ENCODE results near the gene NPR1. TPM values are rescaled to one million over a fixed set of nuclear protein-coding genes. Genes with fewer than 3 reads are reported as not detected.
"Not testable (repeated sequence)": the region's sequence is repeated elsewhere in the genome, so short reads cannot be mapped to it uniquely, and the experiment has no call there.

NPR1 gene
- total RNA-seq, 1 donor from 2014 or later = 13.0 TPM

DNA sequence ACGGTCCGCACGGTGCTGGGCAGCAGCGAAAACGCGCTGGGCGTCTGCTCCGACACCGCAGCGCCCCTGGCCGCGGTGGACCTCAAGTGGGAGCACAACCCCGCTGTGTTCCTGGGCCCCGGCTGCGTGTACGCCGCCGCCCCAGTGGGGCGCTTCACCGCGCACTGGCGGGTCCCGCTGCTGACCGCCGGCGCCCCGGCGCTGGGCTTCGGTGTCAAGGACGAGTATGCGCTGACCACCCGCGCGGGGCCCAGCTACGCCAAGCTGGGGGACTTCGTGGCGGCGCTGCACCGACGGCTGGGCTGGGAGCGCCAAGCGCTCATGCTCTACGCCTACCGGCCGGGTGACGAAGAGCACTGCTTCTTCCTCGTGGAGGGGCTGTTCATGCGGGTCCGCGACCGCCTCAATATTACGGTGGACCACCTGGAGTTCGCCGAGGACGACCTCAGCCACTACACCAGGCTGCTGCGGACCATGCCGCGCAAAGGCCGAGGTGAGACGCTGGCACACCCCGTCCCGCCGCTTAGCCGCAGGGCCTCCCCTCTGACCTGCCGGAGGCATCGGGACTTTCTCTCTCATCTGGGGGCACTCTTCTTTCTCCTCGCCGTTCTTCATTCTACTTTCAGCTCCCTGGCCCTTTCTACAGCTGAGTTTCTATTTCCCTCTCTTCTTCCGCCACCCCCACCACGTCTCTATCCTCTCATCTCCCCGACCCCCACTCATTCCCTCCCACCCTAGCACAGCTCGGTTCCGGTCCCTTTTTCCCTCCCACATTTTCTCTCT lies 1.0 kb downstream of the NPR1 start:
- DNase-seq (ENCODE audit: extremely low read depth, low read depth, low spot score) = no peak

DNA sequence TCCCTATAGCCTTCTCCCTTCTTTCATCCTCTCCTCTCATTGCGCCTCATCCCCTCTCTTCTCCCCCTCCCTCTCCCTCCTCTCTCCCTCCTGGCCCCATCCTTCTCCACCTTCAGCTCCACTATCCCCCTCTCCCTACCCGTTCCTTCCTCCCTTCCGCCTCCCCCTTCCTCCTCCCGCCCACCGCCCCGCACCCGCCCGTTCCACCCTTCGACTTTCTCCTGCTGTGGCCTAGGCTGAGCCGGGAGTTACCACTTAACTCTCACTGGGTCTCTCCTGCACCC lies 1.6 kb downstream of the NPR1 start:
- DNase-seq (ENCODE audit: extremely low read depth, low read depth, low spot score) = no peak

GRCh38 chr1:153682730-153683129 lies 4.2 kb downstream of the NPR1 start:
- DNase-seq (ENCODE audit: extremely low read depth, low read depth, low spot score) = no peak

GRCh38 chr1:153683854-153684253 lies 5.4 kb downstream of the NPR1 start:
- DNase-seq (ENCODE audit: extremely low read depth, low read depth, low spot score) = no peak

GRCh38 chr1:153684892-153685291 lies 6.4 kb downstream of the NPR1 start:
- DNase-seq (ENCODE audit: extremely low read depth, low read depth, low spot score) = no peak

DNA sequence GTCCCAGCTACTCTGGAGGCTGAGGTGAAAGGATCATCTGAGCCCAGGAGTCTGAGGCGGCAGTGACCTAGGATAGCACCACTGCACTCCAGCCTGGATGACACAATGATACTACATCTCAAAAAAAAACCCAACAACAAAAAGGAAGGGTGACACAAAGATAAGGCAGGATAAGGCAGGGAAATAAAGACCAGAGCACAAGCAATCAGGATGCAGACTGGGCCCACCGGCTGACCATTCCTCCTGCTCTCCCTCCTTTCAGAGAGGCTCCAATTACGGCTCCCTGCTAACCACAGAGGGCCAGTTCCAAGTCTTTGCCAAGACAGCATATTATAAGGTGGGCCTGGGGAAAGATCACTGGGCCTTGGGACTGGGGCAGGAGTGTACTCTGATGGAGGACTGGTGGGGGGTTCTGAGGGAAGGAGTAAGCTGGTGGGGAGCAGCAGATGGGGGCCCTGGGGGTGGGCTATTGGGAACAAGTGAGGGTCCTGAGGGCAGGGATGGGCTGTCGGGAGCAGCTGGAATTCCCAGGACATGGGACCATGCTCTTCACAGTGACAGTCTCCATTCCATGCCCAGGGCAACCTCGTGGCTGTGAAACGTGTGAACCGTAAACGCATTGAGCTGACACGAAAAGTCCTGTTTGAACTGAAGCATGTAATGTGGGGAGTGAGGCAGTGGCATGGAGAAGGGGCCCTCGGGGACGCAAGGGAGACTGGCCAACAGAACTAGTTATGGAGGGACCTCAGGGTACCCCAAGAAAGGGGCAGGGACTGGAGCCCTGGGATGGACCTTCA lies 7.3 kb downstream of the NPR1 start:
- no peak for DNase-seq (ENCODE audit: extremely low read depth, low read depth, low spot score)

DNA sequence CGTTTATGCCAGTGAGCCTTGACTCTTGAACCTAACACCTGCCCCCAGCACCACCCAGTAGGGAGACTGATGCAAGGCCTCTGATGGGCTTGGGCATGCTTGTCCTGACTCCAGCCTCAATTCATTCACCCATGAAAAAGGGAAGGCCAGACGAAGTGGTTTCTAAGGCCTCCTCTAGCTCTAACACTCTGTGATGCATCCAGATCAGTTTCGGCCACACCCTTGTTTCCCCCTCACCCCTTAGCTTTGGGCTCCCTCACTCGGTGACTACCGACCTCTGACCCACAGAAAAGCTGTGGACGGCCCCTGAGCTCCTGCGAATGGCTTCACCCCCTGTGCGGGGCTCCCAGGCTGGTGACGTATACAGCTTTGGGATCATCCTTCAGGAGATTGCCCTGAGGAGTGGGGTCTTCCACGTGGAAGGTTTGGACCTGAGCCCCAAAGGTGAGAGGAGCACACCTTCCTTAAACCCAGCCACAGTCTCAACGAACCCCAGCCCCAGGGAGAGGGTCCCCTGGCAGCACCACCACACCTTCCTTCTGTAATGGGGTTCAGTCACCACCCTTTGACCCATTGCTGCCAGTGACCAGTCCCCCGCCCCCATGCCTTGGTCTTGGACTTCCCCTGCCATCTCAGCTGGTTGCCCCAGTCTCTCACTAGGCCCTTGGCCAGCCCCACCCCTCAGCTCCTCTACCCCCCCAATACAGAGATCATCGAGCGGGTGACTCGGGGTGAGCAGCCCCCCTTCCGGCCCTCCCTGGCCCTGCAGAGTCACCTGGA lies 9.0 kb downstream of the NPR1 start:
- no peak for DNase-seq (ENCODE audit: extremely low read depth, low read depth, low spot score)

GRCh38 chr1:153688276-153688675 lies 9.8 kb downstream of the NPR1 start:
- DNase-seq (ENCODE audit: extremely low read depth, low read depth, low spot score) = no peak

DNA sequence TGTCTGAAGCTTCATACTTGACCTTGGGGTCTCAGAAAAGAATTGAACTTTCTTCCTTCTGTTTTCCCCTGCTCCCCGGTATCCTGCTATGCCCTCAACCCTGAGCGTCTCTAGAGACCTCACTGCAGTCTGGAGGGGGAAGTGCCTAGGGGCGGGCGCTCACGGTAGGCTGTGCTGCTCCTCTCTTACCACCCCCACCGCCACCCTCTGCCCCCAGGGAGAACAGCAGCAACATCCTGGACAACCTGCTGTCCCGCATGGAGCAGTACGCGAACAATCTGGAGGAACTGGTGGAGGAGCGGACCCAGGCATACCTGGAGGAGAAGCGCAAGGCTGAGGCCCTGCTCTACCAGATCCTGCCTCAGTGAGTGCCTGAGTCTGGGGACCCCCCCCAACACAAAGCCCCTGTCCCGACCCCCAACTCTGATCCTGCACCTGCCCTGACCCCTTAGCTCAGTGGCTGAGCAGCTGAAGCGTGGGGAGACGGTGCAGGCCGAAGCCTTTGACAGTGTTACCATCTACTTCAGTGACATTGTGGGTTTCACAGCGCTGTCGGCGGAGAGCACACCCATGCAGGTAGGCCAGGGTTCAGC lies 10.3 kb downstream of the NPR1 start:
- DNase-seq (ENCODE audit: extremely low read depth, low read depth, low spot score) = no peak

DNA sequence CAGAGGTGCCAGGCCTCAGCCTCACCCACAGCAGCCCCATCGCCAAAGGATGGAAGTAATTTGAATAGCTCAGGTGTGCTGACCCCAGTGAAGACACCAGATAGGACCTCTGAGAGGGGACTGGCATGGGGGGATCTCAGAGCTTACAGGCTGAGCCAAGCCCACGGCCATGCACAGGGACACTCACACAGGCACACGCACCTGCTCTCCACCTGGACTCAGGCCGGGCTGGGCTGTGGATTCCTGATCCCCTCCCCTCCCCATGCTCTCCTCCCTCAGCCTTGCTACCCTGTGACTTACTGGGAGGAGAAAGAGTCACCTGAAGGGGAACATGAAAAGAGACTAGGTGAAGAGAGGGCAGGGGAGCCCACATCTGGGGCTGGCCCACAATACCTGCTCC lies 15.0 kb downstream of the NPR1 start:
- no peak for DNase-seq (ENCODE audit: extremely low read depth, low read depth, low spot score)

- no peak for DNase-seq (ENCODE audit: extremely low read depth, low read depth, low spot score)
Observed at GRCh38 chr1:153696741-153697140, 18.3 kb downstream of the NPR1 start.

DNA sequence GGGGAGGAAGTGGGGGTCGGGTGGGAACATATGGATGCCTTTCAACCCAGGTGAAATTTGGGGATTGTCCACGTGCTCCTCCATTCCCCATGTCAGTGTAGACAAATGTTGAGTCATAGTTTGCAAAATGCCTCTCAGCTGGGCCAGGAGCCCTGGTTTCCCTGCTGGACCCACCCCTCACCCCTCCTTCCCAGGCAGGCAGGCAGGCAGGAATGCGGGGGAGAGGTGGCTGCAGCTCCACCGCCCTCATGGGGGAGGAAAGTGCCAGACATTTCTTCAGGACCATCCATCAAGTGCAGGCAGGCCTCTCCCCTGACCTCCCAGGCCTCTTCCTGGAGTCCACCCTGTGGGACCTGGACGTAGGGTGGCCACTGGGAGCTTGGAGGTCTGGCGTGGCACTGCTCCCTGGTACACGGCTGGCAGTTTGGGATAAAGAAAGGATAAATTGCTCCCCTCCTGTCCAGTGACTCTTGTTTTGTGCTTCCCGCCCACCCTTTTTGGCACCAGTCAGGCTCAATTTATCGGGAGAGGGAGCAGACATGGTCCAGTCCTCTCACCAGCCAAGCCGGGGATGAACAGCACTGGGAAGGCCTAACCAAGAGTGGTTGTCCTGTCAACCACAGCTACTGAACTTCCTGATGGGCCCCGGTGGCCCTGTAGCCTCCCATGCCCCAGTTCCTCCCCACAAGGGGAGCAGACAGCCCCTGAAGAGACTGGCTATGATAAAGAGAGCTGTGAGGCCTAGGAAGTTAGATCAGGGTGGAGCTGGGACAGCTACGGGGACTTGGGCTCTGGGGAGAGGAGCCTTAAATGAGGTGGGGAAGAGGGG lies 18.9 kb downstream of the NPR1 start:
- DNase-seq (ENCODE audit: extremely low read depth, low read depth, low spot score) = no peak

DNA sequence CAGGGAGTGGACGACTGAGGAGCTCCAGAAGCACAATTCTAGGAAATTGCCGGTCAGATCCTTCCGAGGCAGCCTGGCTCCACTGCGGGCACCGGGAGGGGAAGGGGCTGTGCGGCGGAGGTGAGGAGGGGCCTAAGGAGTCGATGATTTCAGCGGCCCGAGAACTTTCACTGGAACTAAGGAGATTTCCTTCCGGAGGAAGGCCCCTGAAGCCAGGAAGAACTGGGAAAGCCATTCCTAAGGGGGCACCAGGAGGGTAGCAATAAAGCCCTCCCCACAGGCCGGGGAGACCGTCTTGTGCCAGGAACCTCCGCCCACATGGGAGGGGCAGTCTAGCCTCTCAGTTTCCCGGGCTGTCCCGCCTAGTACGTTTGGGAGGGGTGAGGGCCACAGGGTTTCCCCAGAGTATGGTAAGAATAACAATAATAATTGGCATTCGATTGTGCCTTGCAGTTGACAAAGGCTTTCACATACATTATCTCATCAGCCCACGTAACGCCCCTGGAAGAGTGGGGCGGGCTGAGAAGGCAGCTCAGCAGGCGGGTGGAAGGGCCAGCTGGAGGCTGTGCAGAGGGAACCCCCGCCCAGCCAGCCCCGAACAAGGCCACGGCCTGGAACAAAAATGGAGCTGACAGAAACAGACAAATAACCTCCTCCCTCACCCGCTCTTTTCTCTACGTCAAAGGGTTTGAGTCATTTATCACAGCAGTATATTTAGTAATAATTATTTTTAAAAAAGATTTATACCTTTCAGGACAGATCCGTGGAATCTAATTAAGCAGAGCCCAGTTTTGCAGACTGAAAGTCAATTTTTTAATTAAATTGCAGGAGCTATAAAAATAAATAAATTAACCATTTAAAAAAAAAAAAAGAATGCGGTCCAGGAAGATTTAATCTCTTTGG lies 19.8 kb downstream of the NPR1 start:
- DNase-seq (ENCODE audit: extremely low read depth, low read depth, low spot score) = peak; percentile 67

DNA sequence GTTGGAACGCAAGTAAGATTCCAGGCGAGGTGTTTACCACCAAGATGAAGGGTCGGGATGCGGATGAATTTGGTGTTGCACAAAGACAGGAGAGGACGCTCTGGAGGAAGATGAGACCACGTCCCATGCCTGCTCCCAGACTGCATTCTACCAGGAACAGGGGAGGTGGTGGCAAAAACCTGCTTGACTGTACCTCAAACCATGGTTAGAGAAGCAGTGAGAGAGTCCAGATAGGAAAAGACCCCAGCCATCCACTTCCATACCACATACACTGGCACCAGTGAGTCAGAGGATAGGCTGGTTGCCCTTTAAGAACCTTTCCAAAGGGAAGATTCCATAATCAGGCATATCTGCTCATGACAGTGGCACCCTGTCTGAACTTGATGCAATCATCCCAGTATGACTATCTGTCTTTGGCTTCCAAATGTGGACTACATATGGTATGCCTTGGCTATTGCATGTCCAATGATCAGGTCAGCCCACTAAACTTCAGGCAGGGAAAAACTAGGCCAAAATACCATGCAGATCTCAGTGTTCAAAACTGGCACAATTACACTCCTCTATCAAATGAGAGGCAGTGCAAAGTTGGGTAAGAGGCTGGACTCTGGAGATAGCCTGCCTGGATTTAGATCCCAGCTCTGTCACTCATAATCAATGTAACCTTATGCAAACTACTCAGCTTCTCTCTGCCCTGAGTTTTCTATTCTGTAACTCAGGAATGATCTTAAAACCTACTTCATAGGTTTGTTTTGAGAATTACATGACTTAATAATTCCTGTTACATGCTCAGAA lies 20.6 kb downstream of the NPR1 start:
- DNase-seq (ENCODE audit: extremely low read depth, low read depth, low spot score) = no peak

- no peak for DNase-seq (ENCODE audit: extremely low read depth, low read depth, low spot score)
Observed at GRCh38 chr1:153699768-153700167, 21.3 kb downstream of the NPR1 start.

DNA sequence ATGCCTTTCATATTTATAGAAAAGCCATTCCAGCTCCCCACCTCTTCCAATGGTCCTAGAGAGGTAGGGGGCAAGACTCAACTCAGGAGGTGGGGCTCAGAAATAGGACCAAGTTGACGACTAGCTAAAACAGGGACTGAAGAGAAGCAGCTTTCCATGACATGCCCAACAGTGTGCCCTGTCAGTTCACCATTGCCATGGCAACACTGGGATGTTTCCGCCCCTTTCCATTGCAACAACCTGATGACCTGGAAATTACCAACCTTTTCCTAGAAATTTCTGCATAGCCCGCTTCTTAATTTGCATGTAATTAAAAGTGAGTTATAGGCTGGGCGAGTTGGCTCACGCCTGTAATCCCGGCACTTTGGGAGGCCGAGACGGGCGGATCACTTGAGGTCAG lies 27.0 kb downstream of the NPR1 start:
- DNase-seq (ENCODE audit: extremely low read depth, low read depth, low spot score) = no peak

- DNase-seq (ENCODE audit: extremely low read depth, low read depth, low spot score) = no peak
Observed at GRCh38 chr1:153711026-153711425, 32.5 kb downstream of the NPR1 start.

DNA sequence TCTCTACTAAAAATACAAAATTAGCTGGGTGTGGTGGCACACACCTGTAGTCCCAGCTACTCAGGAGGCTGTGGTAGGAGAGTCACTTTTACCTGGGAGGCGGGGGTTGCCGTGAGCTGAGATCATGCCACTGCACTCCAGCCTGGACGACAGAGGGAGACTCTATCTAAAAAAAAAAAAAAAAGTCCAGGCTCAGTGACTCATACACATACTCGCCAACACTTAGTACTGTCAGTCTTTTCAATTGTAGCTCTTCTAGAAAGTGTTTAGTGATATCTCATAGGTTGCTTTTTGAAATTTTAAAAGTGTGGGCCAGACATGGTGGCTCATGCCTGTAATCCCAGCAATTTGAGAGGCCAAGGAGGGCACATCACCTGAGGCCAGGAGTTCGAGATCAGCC lies 37.7 kb downstream of the NPR1 start:
- DNase-seq (ENCODE audit: extremely low read depth, low read depth, low spot score) = not testable (repeated sequence)

DNA sequence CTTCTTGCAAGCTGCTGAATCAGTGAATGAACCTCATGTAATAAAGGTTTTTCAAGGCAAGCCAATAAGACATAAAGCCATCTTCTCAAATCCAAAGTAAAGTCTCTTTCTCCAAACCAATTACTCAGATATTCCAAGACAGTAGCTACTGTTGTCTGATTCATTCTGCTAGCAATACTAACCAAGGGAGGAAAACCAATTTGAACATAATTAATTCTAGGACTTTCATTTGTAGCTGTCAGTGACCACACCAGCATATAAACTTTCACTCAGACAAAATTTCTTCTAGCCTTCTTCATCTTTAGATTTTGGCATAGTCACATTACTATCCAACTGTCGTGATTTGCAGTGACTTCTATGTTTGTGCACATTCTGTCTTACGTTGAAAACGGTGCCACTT lies 38.8 kb downstream of the NPR1 start:
- DNase-seq (ENCODE audit: extremely low read depth, low read depth, low spot score) = no peak
